Tibial nerve (tissue), 4 donors: ENCODE results near the gene MGMT. TPM values are rescaled to one million over a fixed set of nuclear protein-coding genes. Genes with fewer than 3 reads are reported as not detected.

Experiments used
- DNase-seq, 2 donors: peaks; one replicate each; pipeline ENCODE4 v3.0.0-alpha.2; 2019; ENCODE audit warnings: low spot score in 2 of 2
- H3K27ac ChIP-seq, 4 donors: fragments of 200-600 bp; sonication (generic) in 3 of 4; one replicate each; pipeline ENCODE4 v1.5.1; 2017 to 2019; ENCODE audit warnings: mild to moderate bottlenecking in 1 of 4
- H3K27me3 ChIP-seq, 2 donors: fragments of 200-600 bp; sonication (generic) in 1 of 2; one replicate each; pipeline versions ENCODE4 v1.5.1 to v1.6.0; 2017 to 2019
- H3K36me3 ChIP-seq, 3 donors: fragments of 200-600 bp; sonication (generic); one replicate each; pipeline ENCODE4 v1.5.1; 2018 to 2019
- H3K4me1 ChIP-seq, 4 donors: fragments of 200-600 bp; sonication (generic) in 3 of 4; one replicate each; pipeline ENCODE4 v1.5.1; 2017 to 2019
- H3K4me3 ChIP-seq, 4 donors: fragments of 200-600 bp; sonication (generic) in 3 of 4; one replicate each; pipeline ENCODE4 v1.5.1; 2017 to 2019; ENCODE audit warnings: mild to moderate bottlenecking in 1 of 4, moderate library complexity in 1 of 4
- H3K9me3 ChIP-seq, 4 donors: fragments of 200-600 bp; sonication (generic) in 3 of 4; one replicate each; pipeline ENCODE4 v1.5.1; 2017 to 2019
- EP300 ChIP-seq, 2 donors: sonication (generic); formaldehyde crosslinking; IDR thresholded peaks; one replicate each; pipeline ENCODE4 v1.6.1; 2017; ENCODE audit warnings: antibody characterized with exemption in 2 of 2, mild to moderate bottlenecking in 1 of 2
- POLR2A ChIP-seq, 2 donors: fragments of 450-650 bp; IDR thresholded peaks; one replicate each; pipeline ENCODE4 v1.6.1; 2017; ENCODE audit warnings: antibody characterized with exemption in 2 of 2, mild to moderate bottlenecking in 2 of 2, moderate library complexity in 2 of 2
- WGBS, 2 donors: methylation state at CpG; one replicate each; pipeline ENCODE4 v1.1.5; 2018; 5-methylcytosine and 5-hydroxymethylcytosine counted together
- total RNA-seq, 4 donors: library from RNA; depleted of rRNA; stranded (reverse); fragments of >200 nt; gene quantifications; one replicate each; pipeline ENCODE4 v1.1.0, GENCODE V29; 2016
- TF ChIP-seq, protein P1 (sequence below), 5 experiments: fragments of 200-600 bp in 3 of 5; fragments of 450-650 bp in 2 of 5; sonication (generic) in 3 of 5; IDR thresholded peaks; one replicate each; pipeline ENCODE4 v1.5.1; 2016 to 2019; ENCODE audit warnings: antibody characterized with exemption in 5 of 5, mild to moderate bottlenecking in 3 of 5, moderate library complexity in 2 of 5

The MGMT gene
- total RNA-seq, 4 donors from 2014 or later: 26.1 to 39.1 (median 33.7) TPM

DNA sequence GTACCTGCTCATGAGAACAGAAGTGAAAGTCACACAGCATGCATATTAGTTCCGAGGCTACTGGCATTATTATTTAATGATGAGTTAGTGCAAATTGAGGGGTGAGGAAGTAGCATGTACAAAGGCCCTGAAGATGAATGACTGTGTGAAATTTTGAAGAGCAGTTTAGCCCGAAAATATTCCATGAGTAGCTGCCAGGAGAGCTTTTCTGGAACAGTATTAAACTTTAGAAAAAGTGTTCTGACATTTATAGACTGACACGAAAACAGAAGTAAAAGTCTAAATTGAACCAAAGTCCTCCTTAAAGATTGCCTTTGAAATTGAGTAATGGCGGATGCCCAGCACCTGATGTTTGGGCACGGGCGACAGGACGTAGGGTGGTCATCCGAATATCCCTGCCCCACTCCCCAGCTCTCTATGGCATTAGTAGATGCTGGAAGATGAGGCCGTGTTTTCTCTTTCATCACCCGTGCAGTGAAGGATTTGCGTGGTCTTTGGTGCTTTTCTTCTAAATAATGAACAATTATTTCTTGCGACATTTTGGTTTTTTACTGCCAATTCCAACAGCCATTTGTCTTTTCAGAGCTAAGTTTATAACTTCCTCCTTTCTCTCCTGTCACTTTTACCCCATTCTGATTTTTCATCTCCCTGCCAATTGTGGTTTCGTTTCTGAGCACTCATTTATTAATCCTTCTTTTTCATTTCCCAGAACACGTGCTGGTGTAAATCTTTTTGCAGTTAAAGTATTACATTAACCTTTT is 192.6 kb downstream of the MGMT start:
- Histone ChIP-seq H3K9me3 (peaks cover 0 to 7% (median 0%) of the 10 kb centered on the region in 4 donors), H3K4me3 (peak overlapping the region in 1 of 4 donors; percentile 6), H3K27me3 (no peaks in the 10 kb centered on the region), H3K4me1 (no peaks in the 10 kb centered on the region), H3K27ac (no peak overlapping the region), H3K36me3 (peaks cover 0 to 8% (median 0%) of the 10 kb centered on the region in 3 donors)
- no peak for DNase-seq
- 69% methylated on average over 14 of the region's 14 CpGs for WGBS, 2 donors
- TF ChIP-seq POLR2A (IDR thresholded peaks at IDR 0.05): no peak
- TF ChIP-seq EP300 (IDR thresholded peaks at IDR 0.05): no peak

DNA sequence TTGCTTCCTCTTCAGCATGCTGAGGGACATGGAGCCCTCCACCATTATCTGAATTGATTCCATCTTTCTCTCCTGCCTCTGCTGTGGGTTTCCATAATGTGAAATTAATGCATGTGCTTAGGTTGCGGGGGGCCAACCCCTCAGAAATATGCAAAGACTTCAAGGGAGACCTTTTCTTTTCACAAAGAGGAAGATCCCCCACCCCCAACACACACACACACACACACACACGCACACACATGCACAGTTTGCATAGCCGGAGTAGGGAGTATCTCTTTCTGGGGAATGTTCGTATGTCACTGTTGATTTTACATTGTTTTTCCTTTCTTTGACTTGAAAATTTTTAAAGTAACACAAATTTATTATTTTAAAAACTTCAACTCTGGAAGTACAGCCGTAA is 193.5 kb downstream of the MGMT start:
- WGBS, 2 donors: 75 to 81% methylated on average over 5 of the region's 5 CpGs
- DNase-seq: no peak
- Histone ChIP-seq H3K36me3 (peaks cover 0 to 4% (median 0%) of the 10 kb centered on the region in 3 donors), H3K4me3 (no peak overlapping the region), H3K9me3 (peaks cover 0 to 12% (median 0%) of the 10 kb centered on the region in 4 donors), H3K27me3 (no peaks in the 10 kb centered on the region), H3K4me1 (no peaks in the 10 kb centered on the region), H3K27ac (no peak overlapping the region)
- TF ChIP-seq EP300 (IDR thresholded peaks at IDR 0.05) (no peak), POLR2A (IDR thresholded peaks at IDR 0.05) (no peak)
- TF ChIP-seq, protein P1, sequence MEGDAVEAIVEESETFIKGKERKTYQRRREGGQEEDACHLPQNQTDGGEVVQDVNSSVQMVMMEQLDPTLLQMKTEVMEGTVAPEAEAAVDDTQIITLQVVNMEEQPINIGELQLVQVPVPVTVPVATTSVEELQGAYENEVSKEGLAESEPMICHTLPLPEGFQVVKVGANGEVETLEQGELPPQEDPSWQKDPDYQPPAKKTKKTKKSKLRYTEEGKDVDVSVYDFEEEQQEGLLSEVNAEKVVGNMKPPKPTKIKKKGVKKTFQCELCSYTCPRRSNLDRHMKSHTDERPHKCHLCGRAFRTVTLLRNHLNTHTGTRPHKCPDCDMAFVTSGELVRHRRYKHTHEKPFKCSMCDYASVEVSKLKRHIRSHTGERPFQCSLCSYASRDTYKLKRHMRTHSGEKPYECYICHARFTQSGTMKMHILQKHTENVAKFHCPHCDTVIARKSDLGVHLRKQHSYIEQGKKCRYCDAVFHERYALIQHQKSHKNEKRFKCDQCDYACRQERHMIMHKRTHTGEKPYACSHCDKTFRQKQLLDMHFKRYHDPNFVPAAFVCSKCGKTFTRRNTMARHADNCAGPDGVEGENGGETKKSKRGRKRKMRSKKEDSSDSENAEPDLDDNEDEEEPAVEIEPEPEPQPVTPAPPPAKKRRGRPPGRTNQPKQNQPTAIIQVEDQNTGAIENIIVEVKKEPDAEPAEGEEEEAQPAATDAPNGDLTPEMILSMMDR (IDR thresholded peaks at IDR 0.05): no peak

DNA sequence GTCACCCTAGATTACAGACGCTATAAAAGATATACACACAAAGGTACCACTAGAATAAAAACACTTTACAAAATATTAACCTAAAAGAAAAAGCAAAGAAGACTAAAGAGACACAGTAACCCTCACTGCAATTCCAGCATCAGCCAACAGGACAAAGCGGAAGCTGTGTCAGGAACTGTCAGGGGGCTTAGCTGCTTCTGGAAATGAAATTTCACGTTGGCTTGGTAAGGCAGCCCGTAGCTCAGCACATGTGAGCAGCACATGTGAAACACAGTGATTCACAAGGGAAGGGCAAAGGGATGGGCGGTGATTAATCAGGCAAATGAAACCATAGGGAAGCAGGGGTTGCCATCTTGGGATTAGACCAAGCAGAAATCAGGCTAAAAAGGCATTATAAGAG is 195.4 kb downstream of the MGMT start:
- 84 to 87% methylated on average over 5 of the region's 5 CpGs for WGBS, 2 donors
- Histone ChIP-seq H3K9me3 (peaks cover 0 to 12% (median 0%) of the 10 kb centered on the region in 4 donors), H3K27ac (no peak overlapping the region), H3K4me1 (no peaks in the 10 kb centered on the region), H3K36me3 (peaks cover 0 to 9% (median 0%) of the 10 kb centered on the region in 3 donors), H3K4me3 (no peak overlapping the region), H3K27me3 (no peaks in the 10 kb centered on the region)
- DNase-seq: no peak
- TF ChIP-seq POLR2A (IDR thresholded peaks at IDR 0.05) (no peak), EP300 (IDR thresholded peaks at IDR 0.05) (no peak)
- TF ChIP-seq, protein P1 (IDR thresholded peaks at IDR 0.05): no peak

DNA sequence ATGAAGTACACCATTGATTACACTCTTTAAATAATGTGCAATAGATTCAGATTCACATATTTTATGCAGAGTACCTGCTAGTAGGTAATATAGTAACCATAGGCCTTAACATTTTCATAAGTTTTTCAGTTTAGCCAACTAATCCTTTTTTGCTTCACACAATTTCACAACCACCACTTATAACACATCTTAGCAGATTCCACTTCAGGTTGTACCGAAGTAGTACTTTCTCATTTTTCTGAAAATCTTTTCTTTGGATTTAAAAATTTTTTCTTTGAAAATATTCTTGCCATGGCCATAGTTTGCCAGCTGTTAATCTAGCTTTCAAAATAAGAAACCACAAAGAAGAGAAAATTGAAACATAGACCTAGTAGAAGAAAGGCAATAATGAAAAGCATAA is 203.1 kb downstream of the MGMT start:
- no peak for TF ChIP-seq EP300 (IDR thresholded peaks at IDR 0.05)
- TF ChIP-seq, protein P1 (IDR thresholded peaks at IDR 0.05): no peak
- no peak for TF ChIP-seq POLR2A (IDR thresholded peaks at IDR 0.05)
- Histone ChIP-seq H3K27ac (no peak overlapping the region), H3K9me3 (peaks cover 0 to 29% (median 0%) of the 10 kb centered on the region in 4 donors), H3K4me1 (no peaks in the 10 kb centered on the region), H3K27me3 (no peaks in the 10 kb centered on the region), H3K36me3 (peaks cover 0 to 28% (median 0%) of the 10 kb centered on the region in 3 donors), H3K4me3 (no peak overlapping the region)
- no peak for DNase-seq
- WGBS, 2 donors: 95 to 97% methylated on average over 1 of the region's 1 CpG

DNA sequence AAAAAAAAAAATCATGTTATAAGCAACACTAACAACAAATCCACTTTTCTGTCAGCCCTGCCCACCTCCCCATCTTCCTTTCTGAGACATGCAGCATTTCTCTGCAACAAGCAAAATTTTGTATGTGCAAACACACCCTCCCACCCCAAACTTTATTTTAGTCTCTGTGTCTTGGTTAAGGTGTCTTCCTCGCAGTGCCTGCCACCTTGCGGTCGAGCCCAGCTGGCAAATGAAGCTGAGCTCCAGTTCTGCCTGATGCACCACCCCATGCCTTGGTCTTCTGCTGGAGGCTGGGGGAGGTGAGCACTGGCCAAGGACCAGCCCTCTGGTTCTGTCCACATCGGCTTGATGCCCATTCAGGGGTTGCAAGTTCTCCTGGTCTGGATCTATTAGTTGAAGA is 206.3 kb downstream of the MGMT start:
- DNase-seq: no peak
- H3K4me1 ChIP-seq: no peaks in the 10 kb centered on the region
- peaks cover 0 to 22% (median 0%) of the 10 kb centered on the region in 3 donors for H3K36me3 ChIP-seq
- H3K27me3 ChIP-seq: no peaks in the 10 kb centered on the region
- 96 to 97% methylated on average over 4 of the region's 4 CpGs for whole genome bisulfite sequencing, 2 donors
- peaks cover 0 to 27% (median 0%) of the 10 kb centered on the region in 4 donors for H3K9me3 ChIP-seq
- H3K27ac ChIP-seq: no peak overlapping the region
- TF ChIP-seq EP300 (IDR thresholded peaks at IDR 0.05) (no peak), POLR2A (IDR thresholded peaks at IDR 0.05) (no peak)
- TF ChIP-seq, protein P1 (IDR thresholded peaks at IDR 0.05): no peak
- H3K4me3 ChIP-seq: no peak overlapping the region
